HCT116 (cell line): ENCODE measurements around the gene SLC35B1. TPM values are rescaled to one million over a fixed set of nuclear protein-coding genes. Genes with fewer than 3 reads are reported as not detected.
A peak's percentile ranks its signal among the peaks of the same experiment; 100 is the strongest.

Source experiments
- ATAC-seq: fragments of 200-7000 bp; cut with Tn5 transposase; 2 replicates; pipeline ENCODE4 v1.9.1; 2020; ENCODE audit warnings: mild to moderate bottlenecking, moderate library complexity
- BruUV-seq: library from RNA; stranded (reverse); fragments of 400-500 nt; replicated peaks from 2 replicates; lab custom pipeline; 2021; lab: Mats Ljungman, UMichigan
- CTCF ChIA-PET: fragments of 300-600 bp; sonication (Branson Sonifier 250); formaldehyde crosslinking; loops from one replicate; lab custom pipeline; 2021; ENCODE audit warnings: antibody characterized with exemption; lab: Charles Lee
- POLR2A ChIA-PET: fragments of 300-600, 350-600 bp; sonication (Branson Sonifier 250); formaldehyde crosslinking; loops from one replicate; lab custom pipeline; 2021; ENCODE audit warnings: antibody characterized with exemption; lab: Charles Lee
- RAD21 ChIA-PET, 2 experiments: fragments of 300-600 bp; sonication (Branson Sonifier 250); formaldehyde crosslinking; loops; one replicate each; lab custom pipeline; 2023; ENCODE audit warnings: low total read pairs in 2 of 2; ENCODE audit not compliant: uncharacterized antibody in 2 of 2, unreplicated experiment in 2 of 2, low non-redundant PET in 1 of 2; lab: Charles Lee
- DNase-seq: peaks from one replicate; pipeline ENCODE4 v3.0.0-alpha.2; 2010; ENCODE audit warnings: low read depth, low spot score
- H2AFZ ChIP-seq: fragments of 200-600 bp; shearing (Covaris generic), sonication (generic); 2 replicates; pipeline ENCODE4 v1.6.1; 2017; ENCODE audit warnings: low read depth, mixed run types, mixed read lengths, antibody characterized with exemption, low read length; ENCODE audit not compliant: poor library complexity, severe bottlenecking
- H3K27ac ChIP-seq: 2 replicates; pipeline ENCODE4 v1.5.1; 2012; ENCODE audit warnings: low read depth, low read length
- H3K27me3 ChIP-seq: fragments of 200-600 bp; sonication (generic); 2 replicates; pipeline ENCODE4 v1.6.1; 2016; ENCODE audit warnings: mixed run types, low read length, mixed read lengths; ENCODE audit not compliant: insufficient read depth
- H3K36me3 ChIP-seq, 2 experiments: fragments of 200-500 bp in 1 of 2; fragments of 200-600 bp in 1 of 2; sonication (Bioruptor generic) in 1 of 2; sonication (generic) in 1 of 2; 2 replicates each; pipeline versions ENCODE4 v1.5.1 to v1.6.1; 2014 to 2016; ENCODE audit warnings: low read length in 2 of 2, inconsistent platforms in 1 of 2, mixed read lengths in 1 of 2, mixed run types in 1 of 2; ENCODE audit not compliant: insufficient read depth in 2 of 2, control insufficient read depth in 1 of 2
- H3K4me1 ChIP-seq, 2 experiments: fragments of 200-600 bp in 1 of 2; sonication (generic) in 1 of 2; 2 replicates each; pipeline versions ENCODE4 v1.5.1 to v1.6.1; 2012 to 2017; ENCODE audit warnings: low read length in 2 of 2, inconsistent platforms in 1 of 2, mild to moderate bottlenecking in 1 of 2, mixed read lengths in 1 of 2, mixed run types in 1 of 2, moderate library complexity in 1 of 2; ENCODE audit not compliant: insufficient read depth in 2 of 2, control insufficient read depth in 1 of 2
- H3K4me2 ChIP-seq: fragments of 200-600 bp; sonication (generic); 2 replicates; pipeline ENCODE4 v1.6.1; 2017; ENCODE audit warnings: mixed run types, low read length, mixed read lengths
- H3K4me3 ChIP-seq, 2 experiments: fragments of 200-600 bp in 1 of 2; sonication (generic) in 1 of 2; replicated peaks in 1 of 2; 2 replicates each; pipeline ENCODE4 v1.5.1; 2011 to 2016; ENCODE audit warnings: low read length in 2 of 2, control low read depth in 1 of 2, low read depth in 1 of 2, mild to moderate bottlenecking in 1 of 2, mixed read lengths in 1 of 2, mixed run types in 1 of 2
- H3K79me2 ChIP-seq: fragments of 200-600 bp; sonication (generic); 2 replicates; pipeline ENCODE4 v1.6.1; 2017; ENCODE audit warnings: mild to moderate bottlenecking, mixed run types, low read length, moderate library complexity, mixed read lengths; ENCODE audit not compliant: insufficient read depth
- H3K9ac ChIP-seq: fragments of 200-600 bp; sonication (generic); 2 replicates; pipeline ENCODE4 v1.6.1; 2016; ENCODE audit warnings: low read length, mixed read lengths
- H3K9me2 ChIP-seq: fragments of 200-600 bp; sonication (generic), shearing (Covaris generic); 2 replicates; pipeline ENCODE4 v1.6.1; 2017; ENCODE audit warnings: mixed run types, mild to moderate bottlenecking, moderate library complexity; ENCODE audit not compliant: insufficient read depth
- H3K9me3 ChIP-seq, 2 experiments: fragments of 200-500 bp in 1 of 2; fragments of 200-600 bp in 1 of 2; sonication (Bioruptor generic) in 1 of 2; sonication (generic) in 1 of 2; 2 replicates each; pipeline ENCODE4 v1.6.1; 2014 to 2017; ENCODE audit warnings: low read length in 2 of 2, mixed read lengths in 2 of 2, inconsistent platforms in 1 of 2, low read depth in 1 of 2, mild to moderate bottlenecking in 1 of 2, mixed run types in 1 of 2, moderate library complexity in 1 of 2; ENCODE audit not compliant: control insufficient read depth in 1 of 2, insufficient read depth in 1 of 2
- H4K20me1 ChIP-seq: fragments of 200-600 bp; sonication (generic), shearing (Covaris generic); 2 replicates; pipeline ENCODE4 v1.6.1; 2017; ENCODE audit warnings: mixed run types, mild to moderate bottlenecking, moderate library complexity; ENCODE audit not compliant: insufficient read depth
- CBX3 ChIP-seq: IDR thresholded peaks from 2 replicates; pipeline ENCODE4 v1.6.1; 2012; ENCODE audit warnings: low read depth
- CEBPB ChIP-seq: IDR thresholded peaks from 2 replicates; pipeline ENCODE4 v1.6.1; 2012; ENCODE audit warnings: low read depth
- EZH2phosphoT487 ChIP-seq: fragments of 200-600 bp; IDR thresholded peaks from 2 replicates; pipeline ENCODE4 v1.6.1; 2018; ENCODE audit warnings: antibody characterized with exemption, borderline replicate concordance
- FOSL1 ChIP-seq: IDR thresholded peaks from 2 replicates; pipeline ENCODE4 v1.6.1; 2012; ENCODE audit warnings: low read depth
- JUND ChIP-seq: IDR thresholded peaks from 2 replicates; pipeline ENCODE4 v1.6.1; 2012
- POLR2A ChIP-seq: IDR thresholded peaks from 2 replicates; pipeline ENCODE4 v1.7.0; 2011; ENCODE audit warnings: borderline replicate concordance; ENCODE audit not compliant: insufficient read depth, insufficient read length; ENCODE audit errors: extremely low read depth
- POLR2AphosphoS5 ChIP-seq: IDR thresholded peaks from 2 replicates; pipeline ENCODE4 v1.6.1; 2011; ENCODE audit warnings: mild to moderate bottlenecking, low read depth, low read length, moderate library complexity
- SP1 ChIP-seq: IDR thresholded peaks from 2 replicates; pipeline ENCODE4 v1.6.1; 2012; ENCODE audit warnings: low read depth
- SRF ChIP-seq: IDR thresholded peaks from 2 replicates; pipeline ENCODE4 v1.6.1; 2012; ENCODE audit warnings: low read depth
- YY1 ChIP-seq: IDR thresholded peaks from 2 replicates; pipeline ENCODE4 v1.6.1; 2011; ENCODE audit warnings: low read length, low read depth, moderate library complexity, mild to moderate bottlenecking; ENCODE audit not compliant: insufficient replicate concordance; ENCODE audit errors: extremely low read depth
- ZFX ChIP-seq: fragments of 450-650 bp; IDR thresholded peaks from 2 replicates; pipeline ENCODE4 v1.6.1; 2017
- intact Hi-C: fragments of 100-400 bp; cut with micrococcal nuclease; formaldehyde crosslinking; loops from 2 replicates; pipeline ENCODE4 v1.10.0; 2022
- total RNA-seq: library from RNA; stranded (reverse); gene quantifications from one replicate; pipeline ENCODE4 v1.2.1, GENCODE V29; 2021; ENCODE audit not compliant: unreplicated experiment
- TF ChIP-seq, protein P1 (sequence below): IDR thresholded peaks from 2 replicates; pipeline ENCODE4 v1.6.1; 2012; ENCODE audit warnings: low read depth
- TF ChIP-seq, protein P2 (sequence below): IDR thresholded peaks from 2 replicates; pipeline ENCODE4 v1.6.1; 2012
- TF ChIP-seq, protein P3 (sequence below), 3 experiments: fragments of 200-600 bp in 1 of 3; sonication (generic) in 1 of 3; IDR thresholded peaks in 2 of 3; conservative IDR thresholded peaks in 1 of 3; 2 replicates each; pipeline ENCODE4 v1.5.1; 2012 to 2017; ENCODE audit warnings: low read depth in 2 of 3, low read length in 2 of 3, antibody characterized with exemption in 1 of 3, borderline replicate concordance in 1 of 3, control low read depth in 1 of 3, mild to moderate bottlenecking in 1 of 3, mixed read lengths in 1 of 3, mixed run types in 1 of 3, moderate library complexity in 1 of 3; ENCODE audit not compliant: insufficient read depth in 1 of 3

SLC35B1 gene
- total RNA-seq, 1 experiment from 2014 or later = 87.5 TPM

DNA sequence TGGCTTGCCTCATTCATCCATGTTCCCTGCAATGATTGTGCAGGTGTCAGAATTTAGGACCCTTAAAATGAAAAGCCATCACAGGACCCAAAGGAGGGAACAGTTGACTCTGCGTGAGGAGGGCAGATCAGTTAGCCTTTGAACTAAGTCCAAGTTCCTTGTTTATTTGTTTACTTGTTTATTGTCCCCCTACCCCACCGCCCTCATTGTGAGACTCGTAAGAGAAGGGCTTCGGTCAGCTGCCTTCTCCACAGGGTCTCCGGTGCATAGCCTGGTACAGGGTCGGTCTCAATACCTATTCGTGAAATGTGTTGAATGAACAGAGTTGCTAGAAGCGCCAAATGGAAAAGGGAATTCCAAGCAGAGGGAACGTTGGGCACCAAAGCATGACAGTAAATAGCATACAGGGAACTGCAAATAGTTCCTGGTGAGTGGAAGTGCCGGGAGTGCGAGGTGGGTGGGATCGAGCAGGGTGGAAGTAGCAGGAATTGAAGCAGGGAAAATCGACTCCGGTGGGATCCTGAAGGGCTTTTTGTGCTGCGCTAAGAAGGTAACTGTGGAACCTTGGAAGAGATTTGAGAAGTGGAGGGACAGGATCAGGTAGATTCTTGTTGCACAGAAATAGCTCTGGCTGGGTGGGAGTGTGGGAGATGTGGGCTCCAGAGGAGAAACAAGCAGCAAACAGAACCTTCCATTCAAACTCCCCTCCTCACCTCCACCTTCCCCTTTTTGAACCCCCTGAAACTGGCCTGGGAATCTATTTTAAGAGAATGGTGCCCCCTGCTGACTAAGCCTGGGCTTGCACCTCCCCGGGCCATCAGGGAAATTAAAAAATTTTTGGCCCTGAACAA lies 12.7 kb downstream of the SLC35B1 start (continued):
- TF ChIP-seq, protein P1, sequence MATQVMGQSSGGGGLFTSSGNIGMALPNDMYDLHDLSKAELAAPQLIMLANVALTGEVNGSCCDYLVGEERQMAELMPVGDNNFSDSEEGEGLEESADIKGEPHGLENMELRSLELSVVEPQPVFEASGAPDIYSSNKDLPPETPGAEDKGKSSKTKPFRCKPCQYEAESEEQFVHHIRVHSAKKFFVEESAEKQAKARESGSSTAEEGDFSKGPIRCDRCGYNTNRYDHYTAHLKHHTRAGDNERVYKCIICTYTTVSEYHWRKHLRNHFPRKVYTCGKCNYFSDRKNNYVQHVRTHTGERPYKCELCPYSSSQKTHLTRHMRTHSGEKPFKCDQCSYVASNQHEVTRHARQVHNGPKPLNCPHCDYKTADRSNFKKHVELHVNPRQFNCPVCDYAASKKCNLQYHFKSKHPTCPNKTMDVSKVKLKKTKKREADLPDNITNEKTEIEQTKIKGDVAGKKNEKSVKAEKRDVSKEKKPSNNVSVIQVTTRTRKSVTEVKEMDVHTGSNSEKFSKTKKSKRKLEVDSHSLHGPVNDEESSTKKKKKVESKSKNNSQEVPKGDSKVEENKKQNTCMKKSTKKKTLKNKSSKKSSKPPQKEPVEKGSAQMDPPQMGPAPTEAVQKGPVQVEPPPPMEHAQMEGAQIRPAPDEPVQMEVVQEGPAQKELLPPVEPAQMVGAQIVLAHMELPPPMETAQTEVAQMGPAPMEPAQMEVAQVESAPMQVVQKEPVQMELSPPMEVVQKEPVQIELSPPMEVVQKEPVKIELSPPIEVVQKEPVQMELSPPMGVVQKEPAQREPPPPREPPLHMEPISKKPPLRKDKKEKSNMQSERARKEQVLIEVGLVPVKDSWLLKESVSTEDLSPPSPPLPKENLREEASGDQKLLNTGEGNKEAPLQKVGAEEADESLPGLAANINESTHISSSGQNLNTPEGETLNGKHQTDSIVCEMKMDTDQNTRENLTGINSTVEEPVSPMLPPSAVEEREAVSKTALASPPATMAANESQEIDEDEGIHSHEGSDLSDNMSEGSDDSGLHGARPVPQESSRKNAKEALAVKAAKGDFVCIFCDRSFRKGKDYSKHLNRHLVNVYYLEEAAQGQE = no peak
- TF ChIP-seq, protein P2, sequence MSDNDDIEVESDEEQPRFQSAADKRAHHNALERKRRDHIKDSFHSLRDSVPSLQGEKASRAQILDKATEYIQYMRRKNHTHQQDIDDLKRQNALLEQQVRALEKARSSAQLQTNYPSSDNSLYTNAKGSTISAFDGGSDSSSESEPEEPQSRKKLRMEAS = no peak
- TF ChIP-seq POLR2A (no peak), ZFX (no peak), YY1 (peak; percentile 36), POLR2AphosphoS5 (no peak)
- TF ChIP-seq, all 23 proteins: peak for 3

DNA sequence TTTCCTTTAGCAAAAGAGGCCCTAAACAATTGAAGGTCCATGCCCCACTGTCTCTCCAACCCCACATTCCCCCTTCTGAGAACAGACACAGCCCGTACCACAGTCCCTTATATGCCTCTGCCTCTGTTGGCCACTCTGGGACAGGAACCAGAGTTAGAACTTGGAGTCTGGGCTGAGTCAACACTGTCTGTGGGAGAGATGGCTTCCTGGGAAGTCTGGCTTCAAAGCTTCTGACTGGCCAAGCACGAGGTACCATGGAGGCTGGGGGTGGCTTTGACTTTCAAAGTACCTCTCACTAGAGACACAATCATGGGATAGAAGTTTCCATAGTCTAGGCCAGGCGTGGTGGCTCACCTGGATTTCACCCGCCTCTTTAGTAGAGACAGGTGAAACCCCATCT lies 15.0 kb downstream of the SLC35B1 start:
- Histone ChIP-seq H3K27me3 (no peaks in the 10 kb centered on the region), H3K27ac (no peak overlapping the region), H2AFZ (no peak overlapping the region), H3K4me3 (no peak overlapping the region), H3K36me3 (no peaks in the 10 kb centered on the region), H3K9me2 (no peaks in the 10 kb centered on the region), H3K79me2 (no peaks in the 10 kb centered on the region), H3K9ac (no peak overlapping the region), H3K4me1 (no peaks in the 10 kb centered on the region), H3K4me2 (no peak overlapping the region), H3K9me3 (no peaks in the 10 kb centered on the region), H4K20me1 (no peaks in the 10 kb centered on the region)
- DNase-seq (no peak), ATAC-seq (no peak)
- ChIA-PET RAD21 (no interaction called here), CTCF (interaction anchor here (5.0 to 9.3 kb wide), 2 partner anchors 122 to 125 kb away, joined by 39 to 92 read pairs; no protein-coding TSS in a partner anchor), POLR2A (interaction anchor here (0.6 kb wide), 1 partner anchor 23 kb away, joined by 4 read pairs; no protein-coding TSS in a partner anchor)
- intact Hi-C loops = no loop called here
- BruUV-seq = no TSS peak
- TF ChIP-seq FOSL1 = no peak
- TF ChIP-seq, protein P3, sequence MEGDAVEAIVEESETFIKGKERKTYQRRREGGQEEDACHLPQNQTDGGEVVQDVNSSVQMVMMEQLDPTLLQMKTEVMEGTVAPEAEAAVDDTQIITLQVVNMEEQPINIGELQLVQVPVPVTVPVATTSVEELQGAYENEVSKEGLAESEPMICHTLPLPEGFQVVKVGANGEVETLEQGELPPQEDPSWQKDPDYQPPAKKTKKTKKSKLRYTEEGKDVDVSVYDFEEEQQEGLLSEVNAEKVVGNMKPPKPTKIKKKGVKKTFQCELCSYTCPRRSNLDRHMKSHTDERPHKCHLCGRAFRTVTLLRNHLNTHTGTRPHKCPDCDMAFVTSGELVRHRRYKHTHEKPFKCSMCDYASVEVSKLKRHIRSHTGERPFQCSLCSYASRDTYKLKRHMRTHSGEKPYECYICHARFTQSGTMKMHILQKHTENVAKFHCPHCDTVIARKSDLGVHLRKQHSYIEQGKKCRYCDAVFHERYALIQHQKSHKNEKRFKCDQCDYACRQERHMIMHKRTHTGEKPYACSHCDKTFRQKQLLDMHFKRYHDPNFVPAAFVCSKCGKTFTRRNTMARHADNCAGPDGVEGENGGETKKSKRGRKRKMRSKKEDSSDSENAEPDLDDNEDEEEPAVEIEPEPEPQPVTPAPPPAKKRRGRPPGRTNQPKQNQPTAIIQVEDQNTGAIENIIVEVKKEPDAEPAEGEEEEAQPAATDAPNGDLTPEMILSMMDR (IDR thresholded peaks at IDR 0.05 in 2 of 3, conservative IDR thresholded peaks at IDR 0.05 in 1 of 3; ENCODE audit: borderline replicate concordance in 1 of 3, insufficient read depth in 1 of 3, low read depth in 2 of 3, low read length in 2 of 3) = no peak
- TF ChIP-seq POLR2AphosphoS5 = no peak
- TF ChIP-seq SP1 = no peak
- no peak for TF ChIP-seq SRF
- no peak for TF ChIP-seq CBX3
- TF ChIP-seq POLR2A = no peak
- no peak for TF ChIP-seq CEBPB
- TF ChIP-seq, protein P1 = no peak
- no peak for TF ChIP-seq EZH2phosphoT487
- TF ChIP-seq JUND = no peak
